Activated CD8-positive, alpha-beta memory T cell treated with anti-CD3 and anti-CD28 coated beads, Interleukin-2, amount 50 U/mL, for 24 hours (primary cell): ENCODE measurements around the gene MFGE8.

Experiments
- DNase-seq: peaks from one replicate; pipeline ENCODE4 v3.0.0-alpha.2; 2020; ENCODE audit errors: extremely low read depth

Gene MFGE8

DNA sequence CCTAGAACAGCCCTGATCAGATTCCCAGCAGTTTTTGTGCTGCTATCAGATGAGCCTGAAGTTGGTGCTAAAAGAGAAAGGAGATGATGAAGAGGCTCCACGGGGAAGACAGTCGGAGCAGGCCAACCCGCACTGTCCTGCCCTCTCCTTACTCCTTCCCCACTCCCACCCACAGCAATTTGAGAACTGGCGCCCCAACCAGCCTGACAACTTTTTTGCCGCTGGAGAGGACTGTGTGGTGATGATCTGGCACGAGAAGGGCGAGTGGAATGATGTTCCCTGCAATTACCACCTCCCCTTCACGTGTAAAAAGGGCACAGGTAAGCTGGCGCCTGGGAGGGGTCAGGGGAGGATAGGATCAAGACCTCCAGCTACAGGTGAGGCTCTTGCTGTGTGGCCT lies 40.5 kb downstream of the MFGE8 start:
- no peak for DNase-seq

DNA sequence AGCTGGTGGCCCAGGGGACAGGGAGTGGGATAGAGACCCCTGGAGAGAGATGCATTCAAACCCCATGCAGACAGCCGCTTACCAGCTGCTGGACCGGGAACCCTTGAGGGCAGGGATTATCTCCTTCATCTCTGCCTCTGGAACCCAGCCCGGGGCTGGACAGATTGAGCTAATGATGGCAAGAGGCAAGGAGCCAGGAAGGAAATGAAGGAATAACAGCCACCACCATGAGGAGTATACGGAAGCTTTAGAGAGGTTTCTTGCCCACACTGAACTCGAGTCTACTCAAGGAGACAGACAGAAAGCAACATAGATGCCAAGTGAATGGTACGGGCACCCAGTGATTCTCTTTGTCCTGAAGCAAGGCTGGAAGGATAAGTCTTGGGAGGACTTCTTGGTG lies 41.1 kb downstream of the MFGE8 start:
- DNase-seq = no peak

DNA sequence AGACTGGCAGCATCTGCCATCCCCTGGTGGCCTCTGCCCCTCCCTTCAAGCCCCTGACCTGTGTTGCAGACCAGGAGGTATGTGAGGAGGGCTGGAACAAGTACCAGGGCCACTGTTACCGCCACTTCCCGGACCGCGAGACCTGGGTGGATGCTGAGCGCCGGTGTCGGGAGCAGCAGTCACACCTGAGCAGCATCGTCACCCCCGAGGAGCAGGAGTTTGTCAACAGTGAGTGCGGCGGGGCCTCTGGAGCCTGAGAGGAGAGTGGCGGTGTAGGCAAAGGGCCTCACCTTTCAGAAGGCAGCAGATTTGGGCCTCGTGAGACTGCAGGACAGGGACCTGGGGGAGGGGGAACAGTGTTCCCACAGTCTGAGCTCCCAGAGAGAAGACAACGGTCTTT lies 41.9 kb downstream of the MFGE8 start:
- no peak for DNase-seq

DNA sequence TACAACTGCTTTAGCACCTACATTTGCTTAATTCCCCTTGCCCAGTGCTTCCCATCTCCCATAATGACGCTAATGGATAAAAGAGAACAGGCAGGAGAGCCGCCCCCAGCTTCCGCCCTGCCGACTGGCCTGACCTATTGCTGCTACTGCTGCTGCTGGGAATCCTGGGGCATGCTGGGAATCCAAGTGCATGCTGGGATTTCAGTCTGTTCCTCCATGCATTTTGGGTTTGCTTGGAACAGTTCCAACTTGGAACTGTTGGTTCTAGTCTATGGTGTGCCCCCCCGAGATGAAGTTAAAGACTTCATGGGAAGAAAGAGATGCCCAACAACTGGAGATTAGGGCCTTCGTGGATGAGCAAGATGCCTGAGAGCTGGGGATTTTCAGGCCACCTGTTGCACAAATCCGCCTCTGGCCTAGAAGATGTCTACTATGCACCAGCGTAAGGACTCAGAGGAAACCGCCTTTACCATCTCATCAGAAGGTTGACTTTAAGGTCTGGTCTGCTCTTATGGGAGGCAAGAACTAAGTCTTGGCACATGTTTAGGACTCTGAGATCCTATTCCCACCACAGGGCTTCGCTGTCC lies 46.8 kb downstream of the MFGE8 start:
- DNase-seq = no peak

DNA sequence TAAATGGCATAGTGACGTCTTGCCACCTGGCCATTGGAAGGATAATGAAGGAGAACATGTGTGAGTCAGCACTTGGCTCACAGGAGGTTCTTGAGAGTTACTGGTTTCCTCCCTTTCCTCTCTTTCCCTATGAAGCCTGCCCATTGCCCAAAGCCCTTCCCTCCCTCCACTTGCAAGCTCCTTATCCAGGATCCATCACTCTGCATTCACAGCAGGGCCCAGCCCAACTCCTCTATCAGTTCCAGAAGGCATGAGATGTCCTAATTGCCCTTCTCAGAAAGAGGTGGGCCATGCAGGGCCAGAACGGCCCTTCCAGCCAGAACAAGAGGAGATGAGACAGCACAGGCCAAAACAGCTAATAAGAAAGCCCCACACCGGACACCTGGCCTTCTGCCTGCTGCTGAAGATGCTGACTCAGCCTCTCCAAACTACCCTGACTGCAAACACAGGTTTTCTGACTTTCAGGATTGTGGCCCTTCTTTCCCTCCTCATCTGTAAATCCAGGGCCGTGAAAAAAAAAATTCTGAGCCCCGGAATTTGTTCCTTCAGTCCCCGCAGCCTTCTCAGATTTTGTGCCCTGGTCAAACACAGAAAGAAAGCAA lies 47.6 kb downstream of the MFGE8 start:
- DNase-seq = no peak

DNA sequence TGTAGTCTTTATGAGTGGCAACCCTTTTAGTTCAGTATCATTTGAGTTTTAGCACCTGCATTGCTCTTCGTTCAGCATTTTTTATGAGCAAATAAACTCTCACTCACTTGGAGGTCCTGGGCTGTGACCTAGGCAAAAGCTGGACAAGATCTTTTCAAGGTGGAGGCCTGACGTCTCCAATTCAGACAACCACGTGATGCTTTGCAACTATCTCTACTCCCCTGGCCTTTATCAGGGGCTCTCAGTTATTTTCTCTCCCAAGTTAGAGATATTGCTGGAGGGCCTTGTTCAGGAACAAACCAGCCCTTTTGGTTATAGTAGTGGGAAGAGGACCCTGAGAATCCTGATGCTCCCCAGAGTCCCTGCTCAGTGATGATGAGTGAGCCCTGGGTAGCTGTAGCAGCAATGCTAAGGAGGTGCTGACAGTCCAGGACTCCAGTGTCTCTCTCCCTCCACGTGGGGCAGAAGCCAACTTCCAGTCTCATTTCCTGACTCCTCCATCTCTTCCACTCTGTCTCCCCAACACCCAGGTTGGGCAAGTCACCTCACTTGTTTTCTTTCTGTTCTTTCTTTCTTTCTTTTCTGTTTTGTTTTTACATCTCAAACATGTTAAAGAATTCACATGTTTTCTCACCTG lies 48.2 kb downstream of the MFGE8 start:
- no peak for DNase-seq

DNA sequence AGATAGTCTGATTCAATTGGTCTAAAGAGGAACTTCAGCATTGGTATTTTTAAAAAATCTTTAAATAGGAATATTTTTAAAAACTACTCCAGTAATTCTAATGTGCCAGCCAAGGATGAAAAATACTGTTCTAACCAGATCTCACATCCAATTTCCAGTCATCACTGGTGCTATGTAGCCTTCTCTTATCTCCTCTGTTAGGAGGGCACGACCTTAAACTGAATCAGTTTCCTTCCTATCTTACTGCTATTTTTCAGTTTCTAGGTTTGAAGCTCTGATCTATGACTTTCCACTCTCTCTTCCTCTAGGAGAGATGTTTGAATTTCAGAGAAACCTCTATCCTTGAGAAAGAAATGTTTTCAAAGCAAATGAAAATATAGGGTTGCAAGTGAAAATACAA lies 49.8 kb downstream of the MFGE8 start:
- no peak for DNase-seq

DNA sequence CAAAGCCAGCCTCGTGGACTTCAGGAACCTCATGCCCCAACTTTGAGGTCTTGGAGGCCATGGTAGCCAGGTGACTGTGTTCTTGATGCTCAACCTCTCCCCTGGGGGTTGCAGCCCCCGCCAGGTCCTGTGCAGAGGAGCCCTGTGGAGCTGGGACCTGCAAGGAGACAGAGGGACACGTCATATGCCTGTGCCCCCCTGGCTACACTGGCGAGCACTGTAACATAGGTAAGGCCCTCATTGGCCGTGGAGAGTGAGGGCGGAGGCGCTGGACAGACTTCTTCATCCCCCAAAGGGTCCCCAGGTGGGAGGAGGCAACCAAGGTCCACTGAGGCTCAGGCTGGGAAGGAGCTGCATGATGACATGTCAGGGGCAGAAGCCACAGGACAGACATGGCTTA lies 53.0 kb downstream of the MFGE8 start:
- no peak for DNase-seq

DNA sequence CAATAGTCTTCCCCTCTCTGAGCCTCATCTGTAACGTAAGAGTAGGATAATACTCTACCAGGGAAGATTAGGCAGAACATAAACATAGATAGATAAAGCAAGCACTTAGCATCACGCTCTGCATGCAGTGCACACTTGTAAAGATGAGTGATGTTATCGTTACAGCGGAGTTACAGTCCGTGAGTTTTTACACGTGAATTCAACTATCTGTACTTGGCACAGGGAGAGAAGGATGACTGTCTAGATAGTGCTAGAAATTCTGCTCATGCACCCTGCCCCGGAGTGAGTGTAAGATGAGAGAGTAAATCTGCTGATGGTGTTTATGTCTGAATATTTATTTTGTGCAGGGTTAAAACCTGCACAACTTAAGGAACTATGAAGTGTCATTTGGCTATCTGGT lies 53.6 kb downstream of the MFGE8 start:
- no peak for DNase-seq

DNA sequence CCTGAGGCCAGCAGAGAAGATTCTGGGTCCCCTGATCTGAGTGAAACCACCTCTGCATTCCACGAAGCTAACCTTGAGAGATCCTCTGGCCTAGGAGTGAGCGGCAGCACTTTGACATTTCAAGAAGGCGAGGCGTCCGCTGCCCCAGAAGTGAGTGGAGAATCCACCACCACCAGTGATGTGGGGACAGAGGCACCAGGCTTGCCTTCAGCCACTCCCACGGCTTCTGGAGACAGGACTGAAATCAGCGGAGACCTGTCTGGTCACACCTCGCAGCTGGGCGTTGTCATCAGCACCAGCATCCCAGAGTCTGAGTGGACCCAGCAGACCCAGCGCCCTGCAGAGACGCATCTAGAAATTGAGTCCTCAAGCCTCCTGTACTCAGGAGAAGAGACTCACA lies 54.2 kb downstream of the MFGE8 start:
- no peak for DNase-seq

DNA sequence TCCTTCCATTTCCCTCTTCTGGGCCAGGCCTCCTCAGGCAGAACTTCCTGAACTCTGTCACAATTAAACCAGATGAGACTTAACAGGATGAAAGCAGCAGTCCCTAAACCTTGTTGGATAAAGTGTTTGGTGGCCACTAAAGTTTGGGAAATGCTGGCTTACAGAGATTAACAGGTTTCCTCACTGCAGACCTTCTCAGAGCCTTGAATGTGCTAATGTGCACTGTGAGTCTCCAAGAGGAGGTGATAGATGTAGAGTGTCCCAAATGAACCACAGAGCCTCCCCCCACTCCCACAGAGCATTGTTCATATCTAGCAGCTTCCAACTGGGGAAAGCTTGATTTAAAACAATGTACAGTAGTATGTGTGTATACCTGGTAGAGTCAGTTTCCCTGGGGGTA lies 60.7 kb downstream of the MFGE8 start:
- DNase-seq = no peak

DNA sequence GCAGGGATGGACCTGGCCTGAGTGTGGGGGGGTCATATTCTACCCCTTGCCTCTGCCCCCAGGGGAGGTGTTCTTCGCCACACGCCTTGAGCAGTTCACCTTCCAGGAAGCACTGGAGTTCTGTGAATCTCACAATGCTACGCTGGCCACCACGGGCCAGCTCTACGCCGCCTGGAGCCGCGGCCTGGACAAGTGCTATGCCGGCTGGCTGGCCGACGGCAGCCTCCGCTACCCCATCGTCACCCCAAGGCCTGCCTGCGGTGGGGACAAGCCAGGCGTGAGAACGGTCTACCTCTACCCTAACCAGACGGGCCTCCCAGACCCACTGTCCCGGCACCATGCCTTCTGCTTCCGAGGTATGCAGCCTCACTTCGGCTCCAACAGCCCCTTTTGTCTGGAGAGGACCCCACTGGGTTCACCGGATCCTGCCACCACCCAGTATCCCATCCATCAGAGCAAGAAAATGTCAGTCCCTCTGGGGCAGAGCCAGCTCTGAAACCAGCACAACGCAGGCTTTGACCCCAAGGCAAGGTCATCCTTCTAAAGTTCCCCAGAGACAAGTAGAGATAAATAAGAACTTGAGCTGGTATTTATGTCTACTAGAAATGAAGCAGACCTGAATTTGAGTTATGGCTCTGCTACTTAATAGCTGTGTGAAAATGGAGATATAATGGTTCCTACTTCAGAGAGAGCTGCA lies 63.7 kb downstream of the MFGE8 start:
- no peak for DNase-seq
